Measurements from ENCODE around the gene GPR34.
"Not testable (repeated sequence)": the region's sequence is repeated elsewhere in the genome, so short reads cannot be mapped to it uniquely, and the experiment has no call there.

The GPR34 gene

GRCh38 chrX:41666251-41666650, 22.5 kb upstream of the GPR34 start:
- Histone ChIP-seq H3K4me3 (no peak overlapping the region), H3K9ac (ENCODE audit: insufficient read length) (no peak overlapping the region), H3K27ac (no peak overlapping the region), H3K9me3 (ENCODE audit: low read depth, low read length) (no peaks in the 10 kb centered on the region), H3K36me3 (ENCODE audit: insufficient read depth, low read length) (no peaks in the 10 kb centered on the region)
- TF ChIP-seq EZH2 (IDR thresholded peaks at IDR 0.05) (no peak), FOXP2 (optimal IDR thresholded peaks at IDR 0.05; ENCODE audit: control extremely low read depth, extremely low read length, insufficient read depth) (no peak), POLR2AphosphoS5 (IDR thresholded peaks at IDR 0.05; ENCODE audit: borderline replicate concordance, low read depth, low read length) (no peak)
- no peak for DNase-seq (ENCODE audit: low read depth, low spot score)

- H3K27ac ChIP-seq: no peak overlapping the region
- H3K9ac ChIP-seq (ENCODE audit: insufficient read length): no peak overlapping the region
- TF ChIP-seq POLR2AphosphoS5 (IDR thresholded peaks at IDR 0.05; ENCODE audit: borderline replicate concordance, low read depth, low read length) (no peak), EZH2 (IDR thresholded peaks at IDR 0.05) (no peak), FOXP2 (optimal IDR thresholded peaks at IDR 0.05; ENCODE audit: control extremely low read depth, extremely low read length, insufficient read depth) (no peak)
- DNase-seq (ENCODE audit: low read depth, low spot score): no peak
- H3K4me3 ChIP-seq: no peak overlapping the region
- no peaks in the 10 kb centered on the region for H3K36me3 ChIP-seq (ENCODE audit: insufficient read depth, low read length)
- H3K9me3 ChIP-seq (ENCODE audit: low read depth, low read length): no peaks in the 10 kb centered on the region
Measured at GRCh38 chrX:41667631-41668030, 21.1 kb upstream of the GPR34 start.

- DNase-seq (ENCODE audit: low read depth, low spot score): no peak
- H3K27ac ChIP-seq: no peak overlapping the region
- H3K9ac ChIP-seq (ENCODE audit: insufficient read length): no peak overlapping the region
- H3K36me3 ChIP-seq (ENCODE audit: insufficient read depth, low read length): no peaks in the 10 kb centered on the region
- H3K9me3 ChIP-seq (ENCODE audit: low read depth, low read length): no peaks in the 10 kb centered on the region
- no peak for TF ChIP-seq EZH2 (IDR thresholded peaks at IDR 0.05)
- TF ChIP-seq POLR2AphosphoS5 (IDR thresholded peaks at IDR 0.05; ENCODE audit: borderline replicate concordance, low read depth, low read length): no peak
- no peak for TF ChIP-seq FOXP2 (optimal IDR thresholded peaks at IDR 0.05; ENCODE audit: control extremely low read depth, extremely low read length, insufficient read depth)
- no peak overlapping the region for H3K4me3 ChIP-seq
Measured at GRCh38 chrX:41670112-41670511, 18.7 kb upstream of the GPR34 start.

- no peaks in the 10 kb centered on the region for H3K36me3 ChIP-seq (ENCODE audit: insufficient read depth, low read length)
- H3K9ac ChIP-seq (ENCODE audit: insufficient read length): no peak overlapping the region
- H3K27ac ChIP-seq: no peak overlapping the region
- H3K9me3 ChIP-seq (ENCODE audit: low read depth, low read length): no peaks in the 10 kb centered on the region
- H3K4me3 ChIP-seq: no peak overlapping the region
- TF ChIP-seq POLR2AphosphoS5 (IDR thresholded peaks at IDR 0.05; ENCODE audit: borderline replicate concordance, low read depth, low read length) (no peak), EZH2 (IDR thresholded peaks at IDR 0.05) (no peak), FOXP2 (optimal IDR thresholded peaks at IDR 0.05; ENCODE audit: control extremely low read depth, extremely low read length, insufficient read depth) (no peak)
- DNase-seq (ENCODE audit: low read depth, low spot score): no peak
Measured at GRCh38 chrX:41671082-41671481, 17.7 kb upstream of the GPR34 start.

- Histone ChIP-seq H3K9ac (ENCODE audit: insufficient read length) (no peak overlapping the region), H3K9me3 (ENCODE audit: low read depth, low read length) (no peaks in the 10 kb centered on the region), H3K36me3 (ENCODE audit: insufficient read depth, low read length) (no peaks in the 10 kb centered on the region), H3K27ac (no peak overlapping the region), H3K4me3 (no peak overlapping the region)
- TF ChIP-seq POLR2AphosphoS5 (IDR thresholded peaks at IDR 0.05; ENCODE audit: borderline replicate concordance, low read depth, low read length): no peak
- TF ChIP-seq FOXP2 (optimal IDR thresholded peaks at IDR 0.05; ENCODE audit: control extremely low read depth, extremely low read length, insufficient read depth): no peak
- TF ChIP-seq EZH2 (IDR thresholded peaks at IDR 0.05): no peak
- DNase-seq (ENCODE audit: low read depth, low spot score): no peak
Measured at GRCh38 chrX:41672643-41673042, 16.1 kb upstream of the GPR34 start.

- not testable (repeated sequence) for DNase-seq (ENCODE audit: low read depth, low spot score); H3K9ac ChIP-seq (ENCODE audit: insufficient read length); H3K9me3 ChIP-seq (ENCODE audit: low read depth, low read length); H3K4me3 ChIP-seq; H3K36me3 ChIP-seq (ENCODE audit: insufficient read depth, low read length); H3K27ac ChIP-seq
Measured at GRCh38 chrX:41676361-41676760, 12.4 kb upstream of the GPR34 start.

- no peak overlapping the region for H3K27ac ChIP-seq
- no peak for TF ChIP-seq EZH2 (IDR thresholded peaks at IDR 0.05)
- no peak for TF ChIP-seq POLR2AphosphoS5 (IDR thresholded peaks at IDR 0.05; ENCODE audit: borderline replicate concordance, low read depth, low read length)
- no peak for TF ChIP-seq FOXP2 (optimal IDR thresholded peaks at IDR 0.05; ENCODE audit: control extremely low read depth, extremely low read length, insufficient read depth)
- no peak for DNase-seq (ENCODE audit: low read depth, low spot score)
Measured at GRCh38 chrX:41677183-41678060, 11.4 kb upstream of the GPR34 start.

GRCh38 chrX:41684138-41684537, 4.6 kb upstream of the GPR34 start:
- Histone ChIP-seq H3K36me3 (ENCODE audit: insufficient read depth, low read length) (no peaks in the 10 kb centered on the region), H3K4me3 (no peak overlapping the region), H3K27ac (no peak overlapping the region), H3K9me3 (ENCODE audit: low read depth, low read length) (no peaks in the 10 kb centered on the region), H3K9ac (ENCODE audit: insufficient read length) (no peak overlapping the region)
- TF ChIP-seq FOXP2 (optimal IDR thresholded peaks at IDR 0.05; ENCODE audit: control extremely low read depth, extremely low read length, insufficient read depth): no peak
- TF ChIP-seq POLR2AphosphoS5 (IDR thresholded peaks at IDR 0.05; ENCODE audit: borderline replicate concordance, low read depth, low read length): no peak
- no peak for TF ChIP-seq EZH2 (IDR thresholded peaks at IDR 0.05)
- no peak for DNase-seq (ENCODE audit: low read depth, low spot score)

More at GRCh38 chrX:41677183-41678060, 11.4 kb upstream of the GPR34 start:
- Histone ChIP-seq H3K36me3 (ENCODE audit: insufficient read depth, low read length) (no peaks in the 10 kb centered on the region), H3K9me3 (ENCODE audit: low read depth, low read length) (no peaks in the 10 kb centered on the region), H3K9ac (ENCODE audit: insufficient read length) (no peak overlapping the region), H3K4me3 (no peak overlapping the region)

GRCh38 chrX:41684940-41685339, 3.8 kb upstream of the GPR34 start:
- no peak overlapping the region for H3K27ac ChIP-seq
- TF ChIP-seq FOXP2 (optimal IDR thresholded peaks at IDR 0.05; ENCODE audit: control extremely low read depth, extremely low read length, insufficient read depth) (no peak), POLR2AphosphoS5 (IDR thresholded peaks at IDR 0.05; ENCODE audit: borderline replicate concordance, low read depth, low read length) (no peak), EZH2 (IDR thresholded peaks at IDR 0.05) (no peak)
- DNase-seq (ENCODE audit: low read depth, low spot score): no peak
- H3K36me3 ChIP-seq (ENCODE audit: insufficient read depth, low read length): no peaks in the 10 kb centered on the region
- H3K9ac ChIP-seq (ENCODE audit: insufficient read length): no peak overlapping the region
- H3K9me3 ChIP-seq (ENCODE audit: low read depth, low read length): no peaks in the 10 kb centered on the region
- no peak overlapping the region for H3K4me3 ChIP-seq

Data from SK-N-MC (cell line).